PFSK-1 (cell line): ENCODE data around the gene ERBB4.

Source experiments
- FOXP2 ChIP-seq: optimal IDR thresholded peaks from 2 replicates; pipeline ENCODE3; 2011; ENCODE audit warnings: borderline replicate concordance, control low read depth, inconsistent platforms; ENCODE audit not compliant: insufficient read depth; ENCODE audit errors: extremely low read length, extremely low read depth
- POLR2AphosphoS5 ChIP-seq: IDR thresholded peaks from 2 replicates; pipeline ENCODE4 v1.6.1; 2012; ENCODE audit warnings: low read depth, mild to moderate bottlenecking, control low read depth, low read length, moderate library complexity
- SIN3A ChIP-seq: IDR thresholded peaks from 2 replicates; pipeline ENCODE4 v1.6.1; 2012; ENCODE audit warnings: mild to moderate bottlenecking, low read length, moderate library complexity, borderline replicate concordance; ENCODE audit not compliant: insufficient read depth
- TAF1 ChIP-seq: IDR thresholded peaks from 2 replicates; pipeline ENCODE4 v1.6.1; 2012; ENCODE audit warnings: low read length, control low read depth, borderline replicate concordance; ENCODE audit not compliant: insufficient read depth
- TF ChIP-seq, protein P1 (sequence below), 2 experiments: IDR thresholded peaks; 2 replicates each; pipeline versions ENCODE4 v1.6.1 to v1.8.0; 2011 to 2012; ENCODE audit warnings: low read depth in 2 of 2, low read length in 2 of 2, control low read depth in 1 of 2, inconsistent platforms in 1 of 2, mild to moderate bottlenecking in 1 of 2, moderate library complexity in 1 of 2; ENCODE audit not compliant: insufficient read depth in 1 of 2

DNA sequence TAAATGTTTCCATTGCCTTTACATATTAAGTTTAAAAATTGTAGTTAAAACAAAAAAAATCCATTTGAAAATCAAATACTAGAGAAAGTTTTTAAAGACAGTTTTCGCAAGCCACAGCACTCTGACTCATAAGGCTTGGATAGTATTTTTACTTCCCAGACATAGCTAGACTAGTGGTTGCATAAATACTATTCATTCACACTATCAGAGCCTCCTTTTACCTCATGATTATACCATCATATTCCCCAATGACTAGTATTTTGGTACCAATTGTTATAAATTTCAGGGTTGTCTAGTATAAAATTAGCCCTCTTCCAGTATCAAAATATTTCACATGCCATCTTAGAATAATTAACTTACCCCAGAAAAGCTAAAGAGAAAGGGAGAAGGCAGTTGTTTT, 393.5 kb downstream of the ERBB4 start:
- TF ChIP-seq, protein P1, sequence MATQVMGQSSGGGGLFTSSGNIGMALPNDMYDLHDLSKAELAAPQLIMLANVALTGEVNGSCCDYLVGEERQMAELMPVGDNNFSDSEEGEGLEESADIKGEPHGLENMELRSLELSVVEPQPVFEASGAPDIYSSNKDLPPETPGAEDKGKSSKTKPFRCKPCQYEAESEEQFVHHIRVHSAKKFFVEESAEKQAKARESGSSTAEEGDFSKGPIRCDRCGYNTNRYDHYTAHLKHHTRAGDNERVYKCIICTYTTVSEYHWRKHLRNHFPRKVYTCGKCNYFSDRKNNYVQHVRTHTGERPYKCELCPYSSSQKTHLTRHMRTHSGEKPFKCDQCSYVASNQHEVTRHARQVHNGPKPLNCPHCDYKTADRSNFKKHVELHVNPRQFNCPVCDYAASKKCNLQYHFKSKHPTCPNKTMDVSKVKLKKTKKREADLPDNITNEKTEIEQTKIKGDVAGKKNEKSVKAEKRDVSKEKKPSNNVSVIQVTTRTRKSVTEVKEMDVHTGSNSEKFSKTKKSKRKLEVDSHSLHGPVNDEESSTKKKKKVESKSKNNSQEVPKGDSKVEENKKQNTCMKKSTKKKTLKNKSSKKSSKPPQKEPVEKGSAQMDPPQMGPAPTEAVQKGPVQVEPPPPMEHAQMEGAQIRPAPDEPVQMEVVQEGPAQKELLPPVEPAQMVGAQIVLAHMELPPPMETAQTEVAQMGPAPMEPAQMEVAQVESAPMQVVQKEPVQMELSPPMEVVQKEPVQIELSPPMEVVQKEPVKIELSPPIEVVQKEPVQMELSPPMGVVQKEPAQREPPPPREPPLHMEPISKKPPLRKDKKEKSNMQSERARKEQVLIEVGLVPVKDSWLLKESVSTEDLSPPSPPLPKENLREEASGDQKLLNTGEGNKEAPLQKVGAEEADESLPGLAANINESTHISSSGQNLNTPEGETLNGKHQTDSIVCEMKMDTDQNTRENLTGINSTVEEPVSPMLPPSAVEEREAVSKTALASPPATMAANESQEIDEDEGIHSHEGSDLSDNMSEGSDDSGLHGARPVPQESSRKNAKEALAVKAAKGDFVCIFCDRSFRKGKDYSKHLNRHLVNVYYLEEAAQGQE (IDR thresholded peaks at IDR 0.05; ENCODE audit: insufficient read depth in 1 of 2, low read depth in 2 of 2, low read length in 2 of 2), result no peak
- TF ChIP-seq SIN3A (no peak), POLR2AphosphoS5 (no peak), TAF1 (no peak), FOXP2 (no peak)
